Measurements from ENCODE around the gene PLXNC1.

Gene PLXNC1

DNA sequence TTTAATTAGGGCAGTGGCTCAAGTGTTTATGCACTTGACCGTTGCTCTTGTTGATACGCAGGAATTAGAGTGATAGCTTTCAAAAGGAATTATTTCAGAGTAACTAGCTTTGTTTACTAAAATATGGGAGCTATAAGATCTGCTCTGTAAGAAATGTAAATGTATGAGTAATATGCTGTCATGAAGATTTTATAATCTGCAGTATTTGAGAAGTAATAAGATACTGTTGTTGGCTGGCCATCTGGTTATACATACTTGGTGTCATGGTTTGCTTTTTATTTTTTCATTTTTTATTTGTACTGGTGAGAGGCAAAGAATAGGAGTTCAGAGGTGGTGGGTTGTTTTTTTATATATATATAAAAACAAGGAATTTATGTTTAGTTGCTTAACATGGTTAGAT, 58.5 kb downstream of the PLXNC1 start:
- DNase-seq = no peak

DNA sequence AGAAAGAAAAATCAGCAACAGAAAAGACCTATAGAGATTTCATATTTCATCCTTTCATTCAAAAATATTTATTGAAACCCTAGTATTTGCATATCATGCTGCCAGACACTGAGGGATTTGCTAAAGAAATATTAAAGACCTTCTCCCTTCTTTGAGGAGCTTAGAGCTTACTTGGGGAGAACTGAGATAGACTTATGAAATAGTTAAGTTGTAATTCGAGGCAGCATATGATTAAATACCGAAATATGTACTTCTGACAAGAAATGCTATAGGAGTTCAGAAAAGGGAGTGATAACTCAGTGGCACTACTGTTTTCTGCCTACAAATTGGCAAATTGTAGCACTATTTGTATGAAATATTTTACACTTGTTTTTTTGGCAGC, 59.1 kb downstream of the PLXNC1 start:
- no peak for DNase-seq

DNA sequence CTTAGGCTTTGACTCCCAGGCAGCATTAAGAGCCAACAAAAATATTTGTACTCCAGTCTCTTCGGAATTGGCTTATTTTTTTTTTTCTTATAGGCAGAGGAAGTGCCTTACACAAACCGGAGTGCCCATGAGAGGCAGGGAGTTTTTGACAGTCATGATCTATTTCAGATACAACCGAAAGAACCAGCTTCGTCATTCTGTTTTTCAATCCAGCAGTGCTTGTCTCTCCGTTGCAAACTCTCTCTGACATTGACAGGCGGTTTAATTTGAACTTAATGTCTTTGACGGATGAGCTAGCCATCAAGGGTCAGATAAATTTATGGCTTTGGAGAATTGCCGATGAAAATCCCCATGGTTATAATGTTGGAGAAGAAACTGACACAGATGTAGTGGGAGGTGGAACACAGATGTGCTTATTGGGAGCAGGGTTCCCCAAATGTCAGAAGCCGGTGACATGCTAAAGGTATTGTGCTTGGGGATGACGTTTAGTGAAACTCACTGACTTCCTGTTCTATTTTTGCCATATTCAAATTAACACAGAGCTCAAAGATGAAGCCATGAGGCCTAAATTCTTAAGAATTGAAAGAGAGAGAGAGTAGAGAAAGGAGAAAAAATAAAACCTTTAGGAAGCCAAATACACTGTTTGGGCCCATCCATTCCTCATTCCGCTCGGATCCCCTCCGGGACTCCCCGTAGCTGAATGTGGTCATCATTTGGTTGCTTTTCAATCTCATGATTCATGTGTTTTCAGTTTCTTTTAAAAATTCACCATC, 59.7 kb downstream of the PLXNC1 start:
- no peak for DNase-seq

DNA sequence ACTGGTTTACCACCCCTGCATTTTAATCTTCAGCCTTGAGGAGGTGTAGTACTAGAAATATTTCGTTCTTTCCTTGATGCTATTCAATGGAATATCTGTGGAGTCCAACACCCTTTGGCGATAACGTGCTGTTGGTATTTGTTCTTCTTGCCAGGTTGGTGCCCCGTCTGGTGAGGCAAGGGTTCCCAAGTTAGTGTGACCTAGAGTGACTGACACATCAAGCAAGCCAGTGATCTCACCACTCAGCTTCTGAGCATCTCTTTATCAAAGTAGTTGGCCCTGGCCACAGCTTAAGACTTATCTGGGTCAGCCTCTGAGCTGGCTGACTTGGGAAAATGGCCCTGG, 60.2 kb downstream of the PLXNC1 start:
- no peak for DNase-seq

DNA sequence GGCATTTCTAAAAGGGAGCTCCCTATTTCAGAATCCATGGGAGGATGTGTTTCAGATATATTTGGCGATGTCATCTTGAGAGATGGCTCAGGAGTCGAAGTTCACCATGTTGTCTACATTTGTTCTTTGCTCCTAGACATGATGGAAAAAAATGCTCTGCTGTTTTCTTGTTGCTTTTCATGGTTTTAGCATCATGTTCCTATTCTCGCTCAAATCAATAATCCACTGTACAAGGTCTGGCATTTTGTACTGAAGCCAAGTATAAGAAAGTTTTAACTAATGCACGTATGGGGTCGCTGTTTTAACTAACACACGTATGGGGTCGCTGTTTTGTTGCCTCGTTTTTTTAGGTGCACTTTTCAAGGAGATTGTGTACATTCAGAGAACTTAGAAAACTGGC, 60.9 kb downstream of the PLXNC1 start:
- no peak for DNase-seq

DNA sequence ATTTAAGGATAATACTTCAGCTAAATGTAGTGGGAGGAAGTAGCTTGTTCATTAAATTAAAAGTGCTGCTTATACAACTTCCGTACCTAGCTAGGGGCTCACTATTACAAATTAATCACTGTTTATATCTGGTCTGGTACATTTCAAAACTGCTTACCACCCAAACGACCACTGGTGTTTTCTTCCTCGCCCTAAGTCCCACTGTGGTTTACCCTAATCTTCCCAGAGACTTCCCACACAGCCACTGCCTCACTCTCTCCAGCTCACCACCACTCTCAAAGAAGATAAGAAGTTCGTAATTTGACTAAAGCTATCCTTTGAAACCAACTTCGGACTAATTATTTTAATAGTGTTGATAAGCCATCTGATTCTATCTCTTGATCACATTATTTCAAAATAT, 62.6 kb downstream of the PLXNC1 start:
- no peak for DNase-seq

DNA sequence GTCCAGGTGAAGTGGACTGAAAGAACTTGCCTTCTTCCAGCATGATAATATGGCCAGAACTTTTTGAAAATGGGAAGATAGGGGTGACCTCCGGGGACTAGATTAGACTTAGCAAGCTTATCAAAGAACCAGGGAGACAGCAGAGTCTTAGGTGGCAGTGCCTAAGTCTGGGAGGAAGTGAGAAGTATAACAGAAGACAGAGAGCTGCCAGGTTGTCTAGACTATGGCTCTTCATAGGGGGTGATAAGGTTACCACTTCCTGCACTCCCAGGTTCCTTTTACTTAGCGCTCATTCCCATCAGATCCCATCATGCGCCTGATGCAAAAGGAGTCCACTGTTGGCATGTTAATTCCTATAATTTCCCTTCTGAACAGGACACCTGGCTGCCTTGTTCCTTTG, 69.9 kb downstream of the PLXNC1 start:
- no peak for DNase-seq

DNA sequence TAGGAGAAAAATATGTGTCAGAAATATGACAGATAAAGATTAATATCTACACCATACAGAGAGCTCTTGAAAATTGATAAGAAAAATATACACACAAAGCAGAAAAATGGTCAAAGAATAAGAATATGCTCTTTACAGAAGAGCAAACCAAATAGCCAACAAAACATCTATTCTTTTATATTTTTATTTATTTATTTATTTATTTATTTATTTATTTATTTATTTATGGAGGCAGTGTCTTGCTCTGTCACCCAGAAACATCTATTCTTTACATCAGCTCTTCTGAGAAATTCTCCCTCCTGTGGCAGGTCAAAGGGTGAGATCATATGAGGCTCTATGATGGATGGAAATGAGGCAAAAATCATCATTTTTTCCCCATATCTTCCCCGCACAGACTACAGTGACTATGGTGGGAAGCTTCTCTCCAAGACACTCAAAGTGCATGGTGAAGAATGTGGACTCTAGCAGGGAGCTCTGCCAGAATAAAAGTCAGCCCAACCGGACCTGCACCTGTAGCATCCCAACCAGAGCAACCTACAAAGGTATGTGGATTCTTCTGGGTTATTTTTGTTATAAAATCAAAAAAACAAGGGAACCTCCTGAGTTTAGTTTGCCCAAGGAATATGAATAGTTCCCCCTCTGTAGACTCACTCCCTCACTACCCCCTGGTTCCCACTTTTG, 71.4 kb downstream of the PLXNC1 start:
- no peak for DNase-seq

DNA sequence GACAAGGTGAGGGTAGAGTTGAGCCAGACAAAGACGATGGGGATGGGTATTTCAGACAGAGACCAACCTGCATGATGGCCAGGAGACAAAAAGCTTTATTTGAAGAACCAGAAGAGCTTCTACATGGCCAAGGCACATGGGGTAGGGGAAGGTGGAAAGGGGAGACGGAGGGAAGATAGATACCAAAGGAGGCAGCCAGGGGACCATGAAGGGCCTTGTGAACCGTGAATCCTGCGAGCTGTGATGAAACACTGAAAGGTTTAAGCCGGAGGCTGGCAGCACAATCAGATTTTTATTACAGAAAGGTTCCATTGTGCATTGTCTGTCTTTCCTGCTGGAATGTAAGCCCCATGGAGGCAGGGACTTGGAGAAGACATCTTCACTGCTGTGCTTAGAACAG, 72.4 kb downstream of the PLXNC1 start:
- no peak for DNase-seq

DNA sequence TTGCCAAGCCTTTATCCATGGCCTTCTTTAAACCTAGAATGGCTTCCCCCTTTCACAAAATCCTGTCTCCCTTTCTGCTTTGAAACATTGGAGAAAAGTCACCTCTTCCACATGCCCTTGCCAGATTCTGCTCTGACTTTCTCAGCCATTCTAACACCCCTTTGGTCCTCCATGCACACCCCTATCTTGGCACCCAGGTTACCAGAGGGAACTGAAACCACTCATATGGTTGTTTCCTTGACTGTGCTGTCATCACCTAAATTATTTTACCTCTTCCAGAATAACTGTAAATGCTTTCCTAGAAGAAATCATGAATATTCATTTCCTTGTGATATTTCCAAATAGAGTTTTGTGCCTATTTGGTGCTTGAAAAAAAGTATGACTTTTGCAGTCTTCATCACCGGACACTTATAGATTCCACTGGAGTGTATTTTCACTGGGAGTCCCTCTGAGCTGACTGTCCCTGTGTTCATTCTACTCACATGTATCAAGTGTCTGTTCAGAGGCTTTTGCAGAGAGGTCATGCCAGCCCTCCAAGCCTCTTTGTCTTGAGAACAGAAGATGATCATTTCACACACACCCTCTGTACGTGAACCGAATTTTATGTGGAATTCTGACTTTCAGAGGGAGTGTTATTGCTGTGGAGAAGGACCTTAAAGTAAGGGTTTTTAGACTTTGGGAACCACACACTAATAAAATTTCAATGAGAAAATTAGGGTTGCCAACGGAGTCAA, 74.1 kb downstream of the PLXNC1 start:
- DNase-seq = no peak

DNA sequence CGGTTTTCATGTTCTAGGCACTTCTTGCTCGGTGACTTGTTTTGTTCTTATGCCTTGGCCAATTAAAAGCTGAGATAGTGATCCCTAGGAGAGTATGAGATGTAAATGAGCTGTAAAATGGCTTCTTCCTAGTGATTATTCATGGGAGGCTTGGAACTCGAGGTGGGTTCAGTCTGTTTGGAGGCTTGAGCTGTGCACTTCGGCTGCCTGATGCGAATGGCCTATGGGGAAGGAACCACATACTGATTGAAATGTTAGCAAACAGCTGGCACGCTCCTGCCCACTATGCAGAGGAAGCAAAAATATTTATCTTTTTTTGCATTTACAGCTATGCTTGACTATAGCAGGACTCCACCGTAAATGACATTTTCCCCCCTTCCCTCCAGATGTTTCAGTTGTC, 75.5 kb downstream of the PLXNC1 start:
- DNase-seq = no peak

DNA sequence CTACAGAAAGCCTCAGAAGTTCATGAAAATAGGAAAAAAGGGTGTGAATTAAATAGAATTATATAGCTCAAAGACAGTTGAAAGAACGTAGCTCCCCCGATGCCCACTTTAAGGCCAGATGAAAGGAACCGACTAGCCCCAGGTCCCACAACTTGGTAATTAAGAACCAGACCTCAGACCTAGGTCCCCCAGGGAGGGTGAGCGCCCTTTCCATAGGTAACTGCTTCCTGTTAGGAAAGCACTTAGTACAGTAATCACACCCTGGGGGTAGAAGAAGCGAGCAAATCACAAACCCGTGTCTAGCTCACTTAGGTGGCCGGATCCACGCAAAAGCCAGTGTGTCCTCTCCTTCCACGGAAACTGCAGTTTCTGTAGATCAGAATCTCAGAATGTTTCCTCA, 77.1 kb downstream of the PLXNC1 start:
- DNase-seq = no peak

DNA sequence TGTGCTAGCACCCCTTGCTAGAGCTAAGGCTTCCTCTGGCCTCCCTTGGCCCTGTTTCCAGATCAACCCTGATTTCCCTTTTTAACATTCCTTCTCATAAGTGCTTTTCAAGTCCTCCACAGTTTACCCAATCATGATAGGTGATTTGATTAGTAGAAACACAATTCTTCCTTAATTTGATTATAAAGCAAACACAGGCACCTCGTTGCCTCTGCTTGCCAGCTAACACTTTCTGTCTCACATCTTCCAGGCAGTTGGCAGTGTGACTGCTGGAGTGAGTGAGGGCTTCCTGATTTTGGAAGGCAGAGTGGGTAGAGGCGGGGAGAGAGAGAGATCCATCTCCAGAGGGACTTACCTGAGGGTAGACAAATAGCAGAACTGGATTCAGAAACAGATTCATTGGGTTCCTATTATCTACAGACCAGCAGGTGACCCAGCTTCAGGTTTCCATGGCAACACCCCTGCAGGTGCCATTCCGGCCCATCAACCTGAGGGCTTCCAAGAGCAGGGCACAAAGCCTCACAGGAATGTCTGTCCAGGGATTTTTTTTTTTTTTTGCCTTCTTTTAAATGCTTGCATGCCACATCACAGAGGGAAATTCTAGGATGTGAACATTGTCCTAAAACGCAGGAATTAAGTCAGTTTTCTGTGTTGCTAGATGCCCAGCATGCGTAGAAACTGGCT, 77.7 kb downstream of the PLXNC1 start:
- DNase-seq = peak; percentile 31

DNA sequence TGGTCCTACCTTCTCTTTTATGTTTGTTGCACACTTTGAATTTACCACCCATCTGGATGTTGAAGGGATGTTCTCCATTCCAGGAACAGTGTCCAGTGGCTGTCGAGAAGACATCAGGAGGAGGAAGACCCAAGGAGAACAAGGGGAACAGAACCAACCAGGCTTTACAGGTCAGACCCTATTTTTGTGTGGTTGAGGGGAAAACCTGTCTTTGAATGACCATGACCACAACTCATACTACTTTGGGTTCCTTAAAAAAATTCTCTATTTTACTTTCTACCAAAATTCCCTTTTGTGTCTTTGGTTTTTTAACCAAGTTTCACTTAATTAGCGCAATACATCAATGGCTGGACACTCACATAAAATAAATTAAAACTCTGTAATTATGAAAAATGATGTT, 78.7 kb downstream of the PLXNC1 start:
- no peak for DNase-seq

DNA sequence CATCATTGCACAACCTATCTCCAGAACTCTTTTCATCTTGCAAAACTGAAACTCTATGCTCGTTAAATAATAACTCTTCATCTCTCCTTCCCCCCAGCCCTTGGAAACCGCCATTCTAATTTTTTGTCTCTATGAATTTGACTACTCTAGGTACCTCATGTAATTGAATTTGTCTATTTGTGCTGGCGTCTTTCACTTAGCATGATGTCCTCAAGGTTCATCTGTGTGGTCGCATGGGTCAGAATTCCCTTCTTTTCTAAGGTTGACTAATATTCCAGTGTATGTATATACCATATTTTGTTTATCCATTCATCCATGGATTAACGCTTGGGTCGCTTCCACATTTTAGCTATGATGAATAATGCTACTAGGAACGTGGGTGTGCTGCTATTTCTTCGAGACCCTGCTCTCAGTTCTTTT, 80.1 kb downstream of the PLXNC1 start:
- no peak for DNase-seq

DNA sequence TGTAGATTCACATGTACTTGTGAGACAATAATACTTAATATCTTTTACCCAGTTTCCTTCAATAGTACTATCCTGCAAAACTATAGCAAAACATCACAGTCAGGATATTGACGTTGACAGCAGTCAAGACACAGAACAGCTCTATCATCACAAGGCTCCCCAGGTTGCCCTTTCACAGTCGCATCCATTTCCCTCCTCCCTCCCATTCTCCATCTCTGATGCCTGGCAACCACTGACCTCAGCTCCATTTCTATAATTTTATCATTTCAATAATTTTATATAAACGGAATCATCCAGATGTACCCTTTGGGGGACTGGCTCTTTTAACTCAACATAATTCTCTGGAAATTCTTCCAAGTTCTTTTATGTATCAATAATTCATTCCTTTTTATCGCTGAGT, 81.5 kb downstream of the PLXNC1 start:
- no peak for DNase-seq

DNA sequence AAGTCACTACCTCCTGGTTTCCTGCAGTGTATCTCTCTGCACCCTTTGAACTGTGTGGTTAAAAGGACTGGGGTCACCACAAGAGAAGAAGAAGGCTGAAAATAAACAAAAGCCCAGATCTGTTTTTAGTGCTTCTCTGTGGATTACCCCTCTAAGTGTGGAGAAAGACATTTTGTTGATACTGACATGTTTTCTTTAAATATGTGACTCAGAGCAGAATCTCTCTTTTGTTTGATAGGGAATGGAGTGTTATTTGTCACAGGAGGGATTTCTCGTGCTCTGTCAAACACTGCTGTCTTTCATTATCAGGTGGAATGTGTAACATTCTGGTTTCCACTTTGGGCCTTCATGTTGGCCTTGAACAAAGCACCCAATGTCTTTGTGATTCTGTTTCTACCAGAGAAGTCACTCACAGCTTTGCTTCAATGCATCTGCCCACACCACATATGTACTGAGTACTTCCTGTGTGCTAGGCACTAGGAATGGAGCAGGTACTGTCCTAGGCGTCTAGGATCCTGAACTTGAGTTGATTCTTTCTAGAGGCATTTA, 82.1 kb downstream of the PLXNC1 start:
- no peak for DNase-seq

DNA sequence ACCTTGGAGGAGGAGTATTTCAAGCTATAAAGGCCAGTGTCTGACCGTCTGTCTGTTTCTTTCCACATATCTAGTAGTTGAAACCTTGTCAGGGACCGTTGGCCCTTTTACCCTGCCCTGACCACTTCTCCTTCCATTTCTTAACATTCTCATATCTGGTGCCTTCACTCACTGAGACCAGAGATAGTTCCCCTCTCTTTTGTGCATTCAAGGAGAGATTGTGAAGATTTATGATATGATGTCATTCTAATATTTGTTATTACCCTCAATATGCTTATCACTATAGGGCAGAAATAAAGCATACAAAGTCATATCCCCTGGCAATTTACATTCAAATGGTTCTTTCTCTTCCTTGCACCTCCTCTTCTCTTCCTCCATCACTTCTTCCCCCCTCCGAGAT, 83.3 kb downstream of the PLXNC1 start:
- DNase-seq = no peak

DNA sequence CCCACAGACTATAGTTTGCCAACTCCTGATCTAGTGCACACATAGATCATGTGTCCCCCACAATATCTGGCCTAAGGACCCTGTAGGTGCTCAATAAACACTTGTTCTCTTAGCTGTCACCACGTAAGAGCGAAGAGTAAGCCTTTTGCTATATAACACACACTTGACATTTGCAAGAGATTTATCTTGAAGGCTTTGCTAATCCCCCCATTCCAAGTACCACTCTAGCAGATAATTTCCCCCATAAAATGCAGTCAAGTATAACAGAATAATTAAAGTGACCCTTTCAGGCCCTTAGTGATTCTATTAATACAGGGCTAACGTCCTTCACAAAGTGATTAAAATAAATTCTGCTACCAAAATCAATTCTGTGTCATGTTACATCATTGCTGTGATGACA, 87.5 kb downstream of the PLXNC1 start:
- peak; percentile 92 for DNase-seq

DNA sequence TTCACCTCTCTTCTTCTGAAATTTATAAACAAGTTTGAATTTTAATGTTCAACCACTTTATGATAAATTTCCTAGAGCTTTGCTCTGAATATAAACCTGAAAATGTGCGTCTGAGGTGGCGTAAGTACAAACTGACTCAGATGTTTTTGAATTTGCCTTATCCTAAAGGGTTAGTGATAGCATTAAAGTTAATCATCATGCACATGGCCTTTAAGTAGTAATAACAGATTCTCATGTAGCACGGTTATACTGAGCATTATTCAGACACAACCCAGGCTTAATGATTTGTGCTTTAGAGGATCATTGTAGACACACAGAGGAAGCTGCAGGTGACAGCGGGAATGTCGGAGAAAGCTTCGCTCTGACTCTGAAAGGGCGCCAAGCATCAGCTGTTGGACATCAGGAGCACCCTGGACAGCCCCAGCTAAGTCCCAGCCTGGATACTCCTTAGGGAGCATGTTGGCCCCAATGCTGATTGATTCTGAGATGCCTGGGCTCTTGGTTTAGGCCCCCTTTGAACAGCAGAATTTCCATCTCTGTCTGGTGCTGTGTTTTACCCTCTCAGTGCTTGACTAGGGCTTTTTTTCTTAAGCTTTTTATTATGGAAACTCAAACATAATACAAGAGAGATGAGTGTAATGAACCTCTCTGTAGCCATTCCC, 91.1 kb downstream of the PLXNC1 start:
- DNase-seq = no peak

DNA sequence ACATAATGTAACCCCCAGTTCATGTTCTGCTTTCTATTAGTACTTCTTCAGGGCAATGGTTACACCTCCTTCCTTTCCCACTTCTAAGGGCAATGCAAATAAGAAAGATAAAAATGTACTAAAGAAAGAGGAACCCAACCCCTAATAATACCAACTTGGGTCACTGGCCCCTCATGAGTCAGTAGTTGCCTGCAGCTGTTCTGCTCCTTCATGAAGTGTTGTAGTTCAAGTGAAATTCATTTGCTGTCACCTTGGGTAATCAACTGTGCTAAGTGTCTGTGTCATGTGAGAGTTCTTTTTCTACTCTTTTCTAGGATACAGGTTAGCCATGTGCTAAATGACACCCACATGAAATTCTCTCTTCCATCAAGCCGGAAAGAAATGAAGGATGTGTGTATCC, 91.8 kb downstream of the PLXNC1 start:
- DNase-seq = no peak

DNA sequence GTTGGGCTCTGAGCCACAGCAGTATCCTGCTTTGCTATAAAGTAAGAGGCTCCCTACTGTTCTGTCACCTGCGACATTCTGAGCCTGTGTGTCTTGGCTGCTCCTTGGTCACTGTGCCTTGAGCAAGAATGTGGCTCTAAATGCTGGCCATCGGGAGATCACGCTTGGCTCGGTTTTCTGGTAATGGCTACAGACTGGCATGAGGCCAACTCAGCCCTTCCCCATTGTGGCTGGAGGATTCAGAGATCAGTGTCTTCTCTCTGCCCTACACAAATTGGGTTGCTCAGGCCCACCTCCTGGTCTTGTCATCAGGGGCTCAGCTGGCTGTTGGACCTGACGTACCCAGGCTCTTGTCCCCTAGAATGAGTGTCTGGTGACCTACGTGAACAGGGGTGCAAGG, 94.5 kb downstream of the PLXNC1 start:
- DNase-seq = peak; percentile 37

All from DMS79 (cell line).